Hepatocyte (in vitro differentiated cells): ENCODE measurements around the gene ZCCHC24.

ENCODE experiments used
- EZH2 ChIP-seq: fragments of 200-600 bp; sonication (generic); IDR thresholded peaks from 2 replicates; pipeline ENCODE4 v1.6.1; 2016; ENCODE audit warnings: antibody characterized with exemption, mild to moderate bottlenecking, borderline replicate concordance
- TF ChIP-seq, protein P1 (sequence below): fragments of 200-600 bp; sonication (generic); IDR thresholded peaks from 2 replicates; pipeline ENCODE4 v1.5.1; 2016; ENCODE audit warnings: antibody characterized with exemption, mild to moderate bottlenecking; ENCODE audit not compliant: poor library complexity

GRCh38 chr10:79438699-79439085, 6.7 kb downstream of the ZCCHC24 start:
- TF ChIP-seq, protein P1, sequence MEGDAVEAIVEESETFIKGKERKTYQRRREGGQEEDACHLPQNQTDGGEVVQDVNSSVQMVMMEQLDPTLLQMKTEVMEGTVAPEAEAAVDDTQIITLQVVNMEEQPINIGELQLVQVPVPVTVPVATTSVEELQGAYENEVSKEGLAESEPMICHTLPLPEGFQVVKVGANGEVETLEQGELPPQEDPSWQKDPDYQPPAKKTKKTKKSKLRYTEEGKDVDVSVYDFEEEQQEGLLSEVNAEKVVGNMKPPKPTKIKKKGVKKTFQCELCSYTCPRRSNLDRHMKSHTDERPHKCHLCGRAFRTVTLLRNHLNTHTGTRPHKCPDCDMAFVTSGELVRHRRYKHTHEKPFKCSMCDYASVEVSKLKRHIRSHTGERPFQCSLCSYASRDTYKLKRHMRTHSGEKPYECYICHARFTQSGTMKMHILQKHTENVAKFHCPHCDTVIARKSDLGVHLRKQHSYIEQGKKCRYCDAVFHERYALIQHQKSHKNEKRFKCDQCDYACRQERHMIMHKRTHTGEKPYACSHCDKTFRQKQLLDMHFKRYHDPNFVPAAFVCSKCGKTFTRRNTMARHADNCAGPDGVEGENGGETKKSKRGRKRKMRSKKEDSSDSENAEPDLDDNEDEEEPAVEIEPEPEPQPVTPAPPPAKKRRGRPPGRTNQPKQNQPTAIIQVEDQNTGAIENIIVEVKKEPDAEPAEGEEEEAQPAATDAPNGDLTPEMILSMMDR, result no peak
- TF ChIP-seq EZH2, result no peak
